ENCODE data around the gene RPL22L1.

- TF ChIP-seq EZH2 (IDR thresholded peaks at IDR 0.05; ENCODE audit: borderline replicate concordance) (no peak), CTCF (IDR thresholded peaks at IDR 0.05; ENCODE audit: poor library complexity) (no peak), EZH2phosphoT487 (IDR thresholded peaks at IDR 0.05; ENCODE audit: low read depth, severe bottlenecking, unreplicated experiment) (no peak)
Measured at GRCh38 chr3:170816841-170817240, 53.2 kb downstream of the RPL22L1 start.
